Measurements from ENCODE around the gene SPRR1B.

DNA sequence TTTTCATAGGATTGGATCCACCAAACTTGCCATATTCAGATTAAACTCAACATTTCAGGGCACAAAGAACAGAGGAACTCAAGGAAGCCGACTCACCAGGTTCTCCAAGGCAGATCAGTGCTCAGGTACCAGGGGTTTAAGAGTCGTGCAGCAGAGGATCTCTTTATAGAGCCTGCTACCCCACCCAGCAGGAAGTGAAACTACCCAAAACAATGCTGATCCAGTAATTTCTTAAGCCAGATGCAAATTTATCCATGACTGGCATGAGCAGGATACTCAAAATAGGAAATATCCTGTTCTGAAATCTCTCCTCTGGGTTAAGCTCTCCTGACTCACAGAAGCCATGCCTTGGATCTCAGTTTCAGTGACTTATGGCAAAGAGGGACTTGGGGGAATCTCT, 26.4 kb downstream of the SPRR1B start, which contains the start of gene SPRR2A:
- no peak for TF ChIP-seq POLR2AphosphoS5 (IDR thresholded peaks at IDR 0.05)
- TF ChIP-seq, protein P1, sequence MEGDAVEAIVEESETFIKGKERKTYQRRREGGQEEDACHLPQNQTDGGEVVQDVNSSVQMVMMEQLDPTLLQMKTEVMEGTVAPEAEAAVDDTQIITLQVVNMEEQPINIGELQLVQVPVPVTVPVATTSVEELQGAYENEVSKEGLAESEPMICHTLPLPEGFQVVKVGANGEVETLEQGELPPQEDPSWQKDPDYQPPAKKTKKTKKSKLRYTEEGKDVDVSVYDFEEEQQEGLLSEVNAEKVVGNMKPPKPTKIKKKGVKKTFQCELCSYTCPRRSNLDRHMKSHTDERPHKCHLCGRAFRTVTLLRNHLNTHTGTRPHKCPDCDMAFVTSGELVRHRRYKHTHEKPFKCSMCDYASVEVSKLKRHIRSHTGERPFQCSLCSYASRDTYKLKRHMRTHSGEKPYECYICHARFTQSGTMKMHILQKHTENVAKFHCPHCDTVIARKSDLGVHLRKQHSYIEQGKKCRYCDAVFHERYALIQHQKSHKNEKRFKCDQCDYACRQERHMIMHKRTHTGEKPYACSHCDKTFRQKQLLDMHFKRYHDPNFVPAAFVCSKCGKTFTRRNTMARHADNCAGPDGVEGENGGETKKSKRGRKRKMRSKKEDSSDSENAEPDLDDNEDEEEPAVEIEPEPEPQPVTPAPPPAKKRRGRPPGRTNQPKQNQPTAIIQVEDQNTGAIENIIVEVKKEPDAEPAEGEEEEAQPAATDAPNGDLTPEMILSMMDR (IDR thresholded peaks at IDR 0.05 in 8 of 11, conservative IDR thresholded peaks at IDR 0.05 in 3 of 11) = no peak
